Mesenchymal stem cell (in vitro differentiated cells and primary cell): Measurements from ENCODE around the gene TOR4A.

Source experiments
- DNase-seq: peaks from one replicate; pipeline ENCODE4 v3.0.0-alpha.2; 2013
- H2AFZ ChIP-seq: one replicate; pipeline ENCODE4 v1.6.1; 2013; ENCODE audit warnings: low read depth, mild to moderate bottlenecking, control low read depth, inconsistent platforms, low read length, moderate library complexity
- H2AK5ac ChIP-seq: 2 replicates; pipeline ENCODE4 v1.6.1; 2013; ENCODE audit warnings: low read length, moderate library complexity, mild to moderate bottlenecking, inconsistent platforms; ENCODE audit not compliant: severe bottlenecking
- H2BK120ac ChIP-seq: one replicate; pipeline ENCODE4 v1.6.1; 2013; ENCODE audit warnings: low read depth, mild to moderate bottlenecking, inconsistent platforms, low read length, moderate library complexity
- H2BK12ac ChIP-seq, 2 experiments: one replicate each; pipeline ENCODE4 v1.6.1; 2013; ENCODE audit warnings: inconsistent platforms in 2 of 2, low read length in 2 of 2, mild to moderate bottlenecking in 2 of 2, moderate library complexity in 2 of 2, control low read depth in 1 of 2
- H2BK15ac ChIP-seq: one replicate; pipeline ENCODE4 v1.6.1; 2013; ENCODE audit warnings: mild to moderate bottlenecking, low read depth, inconsistent platforms; ENCODE audit not compliant: poor library complexity, severe bottlenecking
- H2BK5ac ChIP-seq: 2 replicates; pipeline ENCODE4 v1.6.1; 2013; ENCODE audit warnings: low read depth, mild to moderate bottlenecking, low read length, control low read depth, inconsistent platforms; ENCODE audit not compliant: poor library complexity, severe bottlenecking
- H3K14ac ChIP-seq, 2 experiments: one replicate each; pipeline ENCODE4 v1.6.1; 2013; ENCODE audit warnings: inconsistent platforms in 2 of 2, low read length in 2 of 2, control low read depth in 1 of 2, mild to moderate bottlenecking in 1 of 2, moderate library complexity in 1 of 2
- H3K18ac ChIP-seq, 2 experiments: one replicate each; pipeline ENCODE4 v1.6.1; 2013; ENCODE audit warnings: inconsistent platforms in 2 of 2, low read length in 2 of 2, control low read depth in 1 of 2, low read depth in 1 of 2, mild to moderate bottlenecking in 1 of 2
- H3K23ac ChIP-seq, 2 experiments: one replicate each; pipeline ENCODE4 v1.6.1; 2013; ENCODE audit warnings: inconsistent platforms in 2 of 2, low read length in 2 of 2, mild to moderate bottlenecking in 2 of 2, moderate library complexity in 2 of 2, control low read depth in 1 of 2
- H3K27ac ChIP-seq: 2 replicates; pipeline ENCODE4 v1.5.1; 2013; ENCODE audit warnings: mild to moderate bottlenecking, moderate library complexity, low read length, control low read depth, inconsistent platforms; ENCODE audit not compliant: poor library complexity, severe bottlenecking
- H3K27me3 ChIP-seq, 2 experiments: 2 replicates each; pipeline versions ENCODE4 v1.6.1 to v1.7.0; 2013; ENCODE audit warnings: low read length in 2 of 2, mild to moderate bottlenecking in 2 of 2, moderate library complexity in 2 of 2, control low read depth in 1 of 2, inconsistent platforms in 1 of 2; ENCODE audit not compliant: control insufficient read depth in 1 of 2, insufficient read depth in 1 of 2
- H3K36me3 ChIP-seq, 2 experiments: 2 replicates each; pipeline versions ENCODE4 v1.6.1 to v1.7.0; 2013; ENCODE audit warnings: low read length in 2 of 2, control low read depth in 1 of 2, inconsistent platforms in 1 of 2, low read depth in 1 of 2, mild to moderate bottlenecking in 1 of 2; ENCODE audit not compliant: insufficient read depth in 2 of 2, control insufficient read depth in 1 of 2
- H3K4ac ChIP-seq, 2 experiments: one replicate each; pipeline ENCODE4 v1.6.1; 2013; ENCODE audit warnings: inconsistent platforms in 2 of 2, low read length in 2 of 2, mild to moderate bottlenecking in 2 of 2, moderate library complexity in 2 of 2, control low read depth in 1 of 2, low read depth in 1 of 2
- H3K4me1 ChIP-seq: 2 replicates; pipeline ENCODE4 v1.6.1; 2013; ENCODE audit warnings: low read depth, low read length, control low read depth; ENCODE audit not compliant: control insufficient read depth, insufficient read depth
- H3K4me2 ChIP-seq: 2 replicates; pipeline ENCODE4 v1.6.1; 2013; ENCODE audit warnings: low read length, mild to moderate bottlenecking, inconsistent platforms; ENCODE audit not compliant: poor library complexity, severe bottlenecking
- H3K4me3 ChIP-seq, 2 experiments: 2 replicates each; pipeline versions ENCODE4 v1.5.1 to v1.7.0; 2013; ENCODE audit warnings: low read length in 2 of 2, mild to moderate bottlenecking in 2 of 2, control low read depth in 1 of 2, low read depth in 1 of 2; ENCODE audit not compliant: insufficient read depth in 1 of 2
- H3K79me1 ChIP-seq: replicated peaks from 2 replicates; pipeline ENCODE4 v1.6.1; 2013; ENCODE audit warnings: mild to moderate bottlenecking, control low read depth, low read length, inconsistent platforms; ENCODE audit not compliant: poor library complexity, severe bottlenecking
- H3K9ac ChIP-seq: 2 replicates; pipeline ENCODE4 v1.7.0; 2013; ENCODE audit warnings: mild to moderate bottlenecking, low read length, moderate library complexity
- H3K9me3 ChIP-seq: 2 replicates; pipeline ENCODE4 v1.7.0; 2013; ENCODE audit warnings: mild to moderate bottlenecking, low read length; ENCODE audit not compliant: control insufficient read depth
- H4K8ac ChIP-seq: one replicate; pipeline ENCODE4 v1.6.1; 2013; ENCODE audit warnings: inconsistent platforms, mild to moderate bottlenecking, low read length, moderate library complexity
- H4K91ac ChIP-seq: one replicate; pipeline ENCODE4 v1.6.1; 2013; ENCODE audit warnings: mild to moderate bottlenecking, low read length, inconsistent platforms
- WGBS: methylation state at CpG from one replicate; pipeline ENCODE4 v1.1.7; 2013; ENCODE audit warnings: mixed read lengths; 5-methylcytosine and 5-hydroxymethylcytosine counted together

The TOR4A gene

DNA sequence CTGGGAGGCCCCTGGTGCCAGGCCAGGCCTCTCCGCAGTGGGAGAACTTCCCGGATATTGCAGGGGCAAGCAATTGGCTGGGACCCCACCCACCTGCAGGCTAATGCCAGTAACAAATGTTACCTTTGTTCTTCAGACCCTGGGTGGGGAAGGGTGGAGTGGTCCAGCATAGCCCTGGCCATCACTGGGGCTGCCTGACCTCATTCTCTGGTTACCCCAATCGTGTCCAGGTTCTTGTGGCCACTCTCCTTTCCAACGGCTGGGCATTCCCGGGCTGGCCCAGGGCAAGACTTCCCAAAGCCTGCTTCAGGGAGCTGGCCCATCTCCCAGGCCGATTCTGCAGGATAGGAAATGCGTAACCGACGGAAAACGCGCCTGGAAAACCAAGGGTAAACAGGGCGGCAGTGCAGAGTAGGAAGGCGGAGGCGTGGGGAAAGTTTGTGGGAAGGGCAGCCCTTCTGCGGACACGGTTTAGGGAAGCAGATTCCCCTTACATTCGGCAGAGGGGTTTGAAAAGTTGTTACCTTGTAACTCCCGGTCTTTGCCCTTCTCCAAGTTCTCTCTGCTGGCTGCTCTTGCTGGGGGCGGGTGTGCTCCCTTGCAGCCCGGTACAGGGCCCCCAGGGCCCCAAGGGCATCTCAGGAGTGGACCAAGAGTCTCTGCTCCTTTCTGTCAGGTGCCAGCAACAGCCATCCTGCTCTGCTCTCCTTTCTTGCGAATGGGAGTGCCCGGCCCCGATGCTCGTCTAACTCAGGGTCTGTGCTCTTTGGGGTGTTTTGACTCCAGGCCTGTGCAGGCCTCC lies 21.1 kb downstream of the TOR4A start:
- Histone ChIP-seq H3K23ac (no peak overlapping the region), H3K79me1 (no peaks in the 10 kb centered on the region), H4K8ac (no peak overlapping the region), H3K9ac (no peak overlapping the region), H3K9me3 (peaks cover 4% of the 10 kb centered on the region), H3K36me3 (no peaks in the 10 kb centered on the region), H2BK5ac (no peak overlapping the region), H3K14ac (no peak overlapping the region), H3K4me1 (peaks cover 46% of the 10 kb centered on the region), H3K4ac (no peak overlapping the region), H2BK120ac (no peak overlapping the region), H3K18ac (no peak overlapping the region), H3K27ac (no peak overlapping the region), H4K91ac (no peak overlapping the region), H2AK5ac (no peak overlapping the region), H3K27me3 (peaks cover 54 to 84% of the 10 kb centered on the region in 2 experiments), H3K4me3 (no peak overlapping the region), H2AFZ (no peak overlapping the region), H3K4me2 (no peak overlapping the region), H2BK12ac (no peak overlapping the region), H2BK15ac (no peak overlapping the region)
- WGBS, result 55% methylated on average over 24 of the region's 24 CpGs
- DNase-seq, result no peak

DNA sequence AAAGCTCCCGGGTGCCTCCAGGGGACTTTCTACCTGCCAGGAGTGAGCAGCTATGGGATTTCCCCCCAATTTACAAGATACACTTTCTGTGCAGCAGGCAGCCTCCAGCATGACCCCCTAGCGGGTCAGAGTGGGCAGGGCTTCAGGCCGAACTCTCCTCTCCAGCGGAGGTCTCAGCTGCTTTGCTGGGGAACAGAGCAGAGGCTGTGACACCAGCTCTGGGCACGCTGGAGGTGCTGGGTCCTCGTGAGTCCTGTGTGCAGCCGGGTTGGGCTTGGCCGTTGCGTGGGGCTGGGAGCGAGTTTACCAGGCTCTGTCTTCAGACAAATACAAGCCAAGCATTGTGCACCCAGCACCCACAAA lies 21.7 kb downstream of the TOR4A start:
- peaks cover 4% of the 10 kb centered on the region for H3K9me3 ChIP-seq
- no peaks in the 10 kb centered on the region for H3K79me1 ChIP-seq
- DNase-seq, result no peak
- no peak overlapping the region for H2BK5ac ChIP-seq
- H3K4me2 ChIP-seq, result no peak overlapping the region
- H3K4me1 ChIP-seq, result peaks cover 48% of the 10 kb centered on the region
- no peaks in the 10 kb centered on the region for H3K36me3 ChIP-seq
- H3K14ac ChIP-seq, result no peak overlapping the region
- H3K27me3 ChIP-seq, result peaks cover 51 to 84% of the 10 kb centered on the region in 2 experiments
- H2AK5ac ChIP-seq, result no peak overlapping the region
- no peak overlapping the region for H3K9ac ChIP-seq
- H3K27ac ChIP-seq, result no peak overlapping the region
- H3K4ac ChIP-seq, result no peak overlapping the region
- WGBS, result 29% methylated on average over 10 of the region's 10 CpGs
- no peak overlapping the region for H2BK120ac ChIP-seq
- H3K4me3 ChIP-seq, result no peak overlapping the region
- no peak overlapping the region for H3K18ac ChIP-seq
- no peak overlapping the region for H3K23ac ChIP-seq
- H4K91ac ChIP-seq, result no peak overlapping the region
- H4K8ac ChIP-seq, result no peak overlapping the region
- no peak overlapping the region for H2AFZ ChIP-seq
- no peak overlapping the region for H2BK12ac ChIP-seq
- no peak overlapping the region for H2BK15ac ChIP-seq

DNA sequence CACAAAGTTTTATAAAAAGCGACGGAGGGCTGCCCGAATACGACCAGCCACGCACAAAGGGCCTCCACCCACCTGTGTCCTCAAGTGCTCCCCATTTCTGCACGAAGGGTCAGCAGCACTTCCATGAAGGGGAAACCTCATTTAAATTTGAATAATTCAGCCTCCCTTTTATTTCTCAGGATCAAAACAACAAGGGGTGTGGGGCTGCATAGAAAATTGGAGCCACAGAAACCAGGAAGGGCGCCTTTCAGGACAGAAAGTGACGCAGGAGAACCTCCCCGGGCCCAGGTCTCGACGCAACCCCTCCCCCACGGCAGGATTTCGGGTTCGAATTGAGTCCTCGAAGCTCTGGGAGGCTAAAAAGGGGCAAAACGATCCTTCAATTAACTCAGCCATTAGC lies 22.4 kb downstream of the TOR4A start:
- no peak overlapping the region for H3K4ac ChIP-seq

GRCh38 chr9:137300567-137301080 lies 23.1 kb downstream of the TOR4A start:
- Histone ChIP-seq H3K79me1 (no peaks in the 10 kb centered on the region), H3K9ac (no peak overlapping the region), H3K18ac (no peak overlapping the region), H2BK12ac (no peak overlapping the region), H4K8ac (no peak overlapping the region), H2BK5ac (no peak overlapping the region), H2BK15ac (no peak overlapping the region), H3K23ac (no peak overlapping the region), H3K27me3 (peaks cover 46 to 88% of the 10 kb centered on the region in 2 experiments), H3K4me3 (peak overlapping the region in 1 of 2 experiments; percentile 6), H2AK5ac (no peak overlapping the region), H3K36me3 (no peaks in the 10 kb centered on the region), H3K9me3 (no peaks in the 10 kb centered on the region), H4K91ac (no peak overlapping the region), H3K4me1 (peaks cover 44% of the 10 kb centered on the region), H3K4ac (no peak overlapping the region), H3K4me2 (peak overlapping the region; percentile 79), H3K27ac (no peak overlapping the region), H2BK120ac (no peak overlapping the region), H3K14ac (no peak overlapping the region), H2AFZ (no peak overlapping the region)
- DNase-seq, result peak; percentile 90
- WGBS, result 3% methylated on average over 18 of the region's 25 CpGs

More for the DNA sequence above, 22.4 kb downstream of the TOR4A start:
- Histone ChIP-seq H3K4me2 (no peak overlapping the region), H3K18ac (no peak overlapping the region), H3K36me3 (no peaks in the 10 kb centered on the region), H3K27me3 (peaks cover 48 to 84% of the 10 kb centered on the region in 2 experiments), H3K9me3 (no peaks in the 10 kb centered on the region), H2AFZ (no peak overlapping the region), H2BK120ac (no peak overlapping the region), H3K4me3 (no peak overlapping the region), H3K27ac (no peak overlapping the region), H3K4me1 (peaks cover 49% of the 10 kb centered on the region), H2BK5ac (no peak overlapping the region), H3K14ac (no peak overlapping the region), H2AK5ac (no peak overlapping the region), H3K23ac (no peak overlapping the region), H3K79me1 (no peaks in the 10 kb centered on the region), H2BK15ac (no peak overlapping the region), H4K91ac (no peak overlapping the region), H2BK12ac (no peak overlapping the region), H3K9ac (no peak overlapping the region), H4K8ac (no peak overlapping the region)
- no peak for DNase-seq
- WGBS, result 31% methylated on average over 9 of the region's 16 CpGs
